HFF-Myc (cell line): ENCODE results near the gene PTPRT.

Experiments
- DNase-seq: peaks from one replicate; pipeline ENCODE4 v3.0.0-alpha.2; 2011; ENCODE audit warnings: low read depth; ENCODE audit errors: extremely low read depth
- H3K4me3 ChIP-seq: replicated peaks from 2 replicates; pipeline ENCODE4 v1.5.1; 2011; ENCODE audit warnings: low read depth, mild to moderate bottlenecking, control low read depth, low read length
- CTCF ChIP-seq: IDR thresholded peaks from 2 replicates; pipeline ENCODE4 v1.5.1; 2012; ENCODE audit warnings: mild to moderate bottlenecking, low read depth, low read length, control low read depth; ENCODE audit errors: missing control alignments

PTPRT gene

DNA sequence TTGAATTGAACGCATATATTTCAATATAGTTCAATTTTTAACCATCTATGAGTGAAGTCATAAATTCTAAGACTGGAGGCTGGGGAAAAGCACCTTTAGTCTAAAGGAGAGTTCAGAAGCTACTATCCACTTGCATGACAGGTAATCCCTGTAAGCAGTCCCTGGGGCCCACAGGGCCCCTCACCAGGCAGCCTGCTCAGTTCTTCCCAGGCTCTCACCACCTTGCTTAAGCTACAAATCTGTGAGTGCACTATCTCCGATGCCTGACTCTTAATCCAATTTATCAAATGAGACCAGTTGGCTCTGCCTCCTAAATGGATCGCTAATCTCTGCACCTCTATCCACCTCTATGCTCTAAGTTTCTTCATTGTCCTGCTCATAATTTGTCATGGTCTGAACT is 413.8 kb downstream of the PTPRT start:
- H3K4me3 ChIP-seq = no peak overlapping the region
- no peak for DNase-seq
- TF ChIP-seq CTCF = no peak

DNA sequence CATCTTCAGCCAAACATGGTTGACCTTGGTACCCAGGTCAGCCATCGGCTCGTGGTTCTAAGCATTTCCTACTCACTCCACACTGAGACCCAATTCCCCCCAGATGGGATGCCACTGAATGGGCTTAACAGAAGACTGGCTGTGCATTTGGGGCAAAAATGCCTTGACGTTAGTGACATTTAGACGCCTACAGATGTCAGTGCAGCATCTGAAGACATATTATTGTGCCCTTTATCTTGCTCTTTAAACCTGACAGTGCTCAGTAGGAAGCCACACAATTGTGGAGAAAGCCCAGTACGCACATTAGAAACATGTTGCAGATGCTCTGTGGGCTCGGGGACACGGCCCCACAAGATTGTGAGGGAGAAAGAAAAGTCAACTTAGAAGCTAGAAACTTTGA is 414.7 kb downstream of the PTPRT start:
- no peak for TF ChIP-seq CTCF
- H3K4me3 ChIP-seq = no peak overlapping the region
- DNase-seq = no peak

GRCh38 chr20:42763015-42763414 is 426.7 kb downstream of the PTPRT start:
- H3K4me3 ChIP-seq = no peak overlapping the region
- no peak for TF ChIP-seq CTCF
- no peak for DNase-seq

GRCh38 chr20:42756991-42757390 is 432.7 kb downstream of the PTPRT start:
- no peak for DNase-seq
- no peak for TF ChIP-seq CTCF
- no peak overlapping the region for H3K4me3 ChIP-seq

GRCh38 chr20:42754706-42755105 is 435.0 kb downstream of the PTPRT start:
- no peak overlapping the region for H3K4me3 ChIP-seq
- TF ChIP-seq CTCF = no peak
- DNase-seq = no peak

DNA sequence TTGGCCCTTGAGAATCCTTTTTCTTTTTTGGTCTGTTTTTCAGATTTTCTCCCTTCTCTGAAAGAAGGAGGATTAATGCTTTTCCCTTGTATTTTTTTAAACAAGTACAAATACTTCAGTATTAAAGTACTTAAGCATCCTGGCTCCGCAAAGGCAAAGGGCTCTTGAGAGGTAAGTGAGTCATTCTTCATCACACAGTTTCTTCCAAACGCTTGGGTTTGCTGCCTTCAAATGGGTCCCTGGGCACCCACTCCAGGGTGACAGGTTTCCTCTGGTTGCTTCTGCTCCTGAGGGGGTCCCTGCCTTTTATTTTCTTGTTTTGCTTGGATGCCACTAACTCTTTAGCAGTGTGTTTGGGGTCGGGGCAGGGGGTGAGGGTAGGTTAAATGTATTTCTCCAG is 437.1 kb downstream of the PTPRT start:
- H3K4me3 ChIP-seq = no peak overlapping the region
- TF ChIP-seq CTCF = no peak
- DNase-seq = no peak

DNA sequence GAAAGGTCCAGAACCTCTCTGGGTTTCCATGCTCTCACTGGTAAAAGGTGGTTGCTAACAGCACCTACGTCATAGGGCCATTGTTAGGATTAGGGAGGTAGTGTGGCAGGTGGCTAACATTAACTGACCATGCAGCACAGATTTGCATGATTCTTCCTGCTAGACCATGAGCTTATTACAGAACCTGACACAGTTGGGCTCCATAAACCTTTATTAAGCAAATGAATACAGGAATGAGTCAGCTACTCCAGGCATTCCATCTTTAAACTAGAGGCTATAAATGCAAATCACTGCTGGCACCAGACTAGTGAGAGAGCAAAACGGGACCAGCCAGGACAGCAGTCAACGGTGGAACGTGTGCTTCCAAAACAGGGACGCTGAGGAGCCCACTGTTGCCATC is 440.1 kb downstream of the PTPRT start:
- no peak overlapping the region for H3K4me3 ChIP-seq
- TF ChIP-seq CTCF = no peak
- no peak for DNase-seq
